ENCODE results near the gene PSD4.

- TF ChIP-seq CTCF (IDR thresholded peaks at IDR 0.05) = no peak
- TF ChIP-seq EP300 (IDR thresholded peaks at IDR 0.05) = no peak
- TF ChIP-seq POLR2A (IDR thresholded peaks at IDR 0.05) = no peak
- no peak for TF ChIP-seq POLR2AphosphoS5 (IDR thresholded peaks at IDR 0.05)
Observed at GRCh38 chr2:113124984-113125855, 48.6 kb upstream of the PSD4 start.
